SKM-1 treated with dmso at 0.1 percent for 144 hours (cell line): ENCODE measurements around the gene MFNG.

Experiments
- DNase-seq: peaks from one replicate; lab custom pipeline; 2025; ENCODE audit not compliant: unreplicated experiment; lab: John Stamatoyannopoulos, UW

Gene MFNG

GRCh38 chr22:37454857-37455686 is 31.1 kb downstream of the MFNG start:
- DNase-seq = no peak

GRCh38 chr22:37453696-37454095 is 32.5 kb downstream of the MFNG start:
- DNase-seq = no peak

GRCh38 chr22:37451218-37451617 is 35.0 kb downstream of the MFNG start:
- no peak for DNase-seq

GRCh38 chr22:37449331-37450001 is 36.7 kb downstream of the MFNG start:
- DNase-seq = no peak

GRCh38 chr22:37448516-37449127 is 37.6 kb downstream of the MFNG start:
- DNase-seq = no peak

GRCh38 chr22:37445501-37445900 is 40.7 kb downstream of the MFNG start:
- DNase-seq = no peak

GRCh38 chr22:37443977-37444376 is 42.2 kb downstream of the MFNG start:
- DNase-seq = no peak

GRCh38 chr22:37443086-37443485 is 43.1 kb downstream of the MFNG start:
- no peak for DNase-seq

GRCh38 chr22:37442537-37442936 is 43.6 kb downstream of the MFNG start:
- DNase-seq = peak; percentile 38

GRCh38 chr22:37442135-37442534 is 44.0 kb downstream of the MFNG start:
- DNase-seq = no peak

- DNase-seq = no peak
These were observed 45.3 kb downstream of the MFNG start for GRCh38 chr22:37440875-37441274.

GRCh38 chr22:37439347-37439746 is 46.8 kb downstream of the MFNG start:
- DNase-seq = no peak

GRCh38 chr22:37435970-37436603 is 50.1 kb downstream of the MFNG start:
- DNase-seq = no peak

- no peak for DNase-seq
These were observed 52.4 kb downstream of the MFNG start for GRCh38 chr22:37433786-37434185.

GRCh38 chr22:37432708-37433054 is 53.5 kb downstream of the MFNG start:
- DNase-seq = no peak

GRCh38 chr22:37431801-37432707 is 54.1 kb downstream of the MFNG start:
- peak; percentile 46 for DNase-seq

GRCh38 chr22:37431366-37431765 is 54.8 kb downstream of the MFNG start:
- no peak for DNase-seq

- no peak for DNase-seq
These were observed 55.2 kb downstream of the MFNG start for GRCh38 chr22:37430941-37431340.

GRCh38 chr22:37428649-37429586 is 57.3 kb downstream of the MFNG start:
- peak; percentile 21 for DNase-seq
